Measurements from ENCODE around the gene NBAS.

Gene NBAS

GRCh38 chr2:15389895-15390294 is 171.2 kb downstream of the NBAS start:
- no peak overlapping the region for H3K4me3 ChIP-seq (ENCODE audit: low read depth, low read length)
- no peak for DNase-seq (ENCODE audit: low read depth)
- TF ChIP-seq CTCF (IDR thresholded peaks at IDR 0.05; ENCODE audit: low read depth, low read length): no peak
- no peak for TF ChIP-seq MAX (IDR thresholded peaks at IDR 0.05; ENCODE audit: low read depth, low read length)
- no peak for TF ChIP-seq MYC (IDR thresholded peaks at IDR 0.05; ENCODE audit: low read depth, low read length)
- TF ChIP-seq POLR2A (IDR thresholded peaks at IDR 0.05; ENCODE audit: extremely low read depth, insufficient read length): no peak

- TF ChIP-seq POLR2A (IDR thresholded peaks at IDR 0.05; ENCODE audit: extremely low read depth, insufficient read length) (no peak), MAX (IDR thresholded peaks at IDR 0.05; ENCODE audit: low read depth, low read length) (no peak)
- H3K4me3 ChIP-seq (ENCODE audit: low read depth, low read length): no peak overlapping the region
- no peak for DNase-seq (ENCODE audit: low read depth)
Observed at GRCh38 chr2:15389326-15389700, 171.8 kb downstream of the NBAS start.

- TF ChIP-seq CTCF (IDR thresholded peaks at IDR 0.05; ENCODE audit: low read depth, low read length): no peak
- no peak for TF ChIP-seq MAX (IDR thresholded peaks at IDR 0.05; ENCODE audit: low read depth, low read length)
- TF ChIP-seq POLR2A (IDR thresholded peaks at IDR 0.05; ENCODE audit: extremely low read depth, insufficient read length): no peak
- TF ChIP-seq MYC (IDR thresholded peaks at IDR 0.05; ENCODE audit: low read depth, low read length): no peak
- DNase-seq (ENCODE audit: low read depth): no peak
- no peak overlapping the region for H3K4me3 ChIP-seq (ENCODE audit: low read depth, low read length)
Observed at GRCh38 chr2:15388406-15389325, 172.5 kb downstream of the NBAS start.

GRCh38 chr2:15385184-15385583 is 175.9 kb downstream of the NBAS start:
- H3K4me3 ChIP-seq (ENCODE audit: low read depth, low read length): no peak overlapping the region
- no peak for DNase-seq (ENCODE audit: low read depth)
- no peak for TF ChIP-seq POLR2A (IDR thresholded peaks at IDR 0.05; ENCODE audit: extremely low read depth, insufficient read length)
- no peak for TF ChIP-seq MAX (IDR thresholded peaks at IDR 0.05; ENCODE audit: low read depth, low read length)
- no peak for TF ChIP-seq MYC (IDR thresholded peaks at IDR 0.05; ENCODE audit: low read depth, low read length)
- no peak for TF ChIP-seq CTCF (IDR thresholded peaks at IDR 0.05; ENCODE audit: low read depth, low read length)

GRCh38 chr2:15383695-15384350 is 177.3 kb downstream of the NBAS start:
- H3K4me3 ChIP-seq (ENCODE audit: low read depth, low read length): no peak overlapping the region
- no peak for DNase-seq (ENCODE audit: low read depth)
- TF ChIP-seq POLR2A (IDR thresholded peaks at IDR 0.05; ENCODE audit: extremely low read depth, insufficient read length): no peak
- TF ChIP-seq MAX (IDR thresholded peaks at IDR 0.05; ENCODE audit: low read depth, low read length): no peak
- TF ChIP-seq MYC (IDR thresholded peaks at IDR 0.05; ENCODE audit: low read depth, low read length): no peak
- no peak for TF ChIP-seq CTCF (IDR thresholded peaks at IDR 0.05; ENCODE audit: low read depth, low read length)
